GM10266 (cell line): Measurements from ENCODE around the gene KCTD20.
"Not testable (repeated sequence)": the region's sequence is repeated elsewhere in the genome, so short reads cannot be mapped to it uniquely, and the experiment has no call there.

Experiments
- DNase-seq: peaks from one replicate; pipeline ENCODE4 v3.0.0; 2012; ENCODE audit errors: extremely low spot score
- CTCF ChIP-seq: IDR thresholded peaks from 2 replicates; pipeline ENCODE4 v1.5.1; 2012; ENCODE audit warnings: mild to moderate bottlenecking, low read depth; ENCODE audit not compliant: control insufficient read depth, insufficient read depth; ENCODE audit errors: missing control alignments

The KCTD20 gene

GRCh38 chr6:36444470-36444869 lies 1.7 kb downstream of the KCTD20 start:
- TF ChIP-seq CTCF = no peak
- no peak for DNase-seq

GRCh38 chr6:36445621-36446020 lies 2.8 kb downstream of the KCTD20 start:
- TF ChIP-seq CTCF = no peak
- no peak for DNase-seq

GRCh38 chr6:36449173-36449572 lies 6.4 kb downstream of the KCTD20 start:
- DNase-seq = not testable (repeated sequence)

- DNase-seq = not testable (repeated sequence)
These were observed 10.1 kb downstream of the KCTD20 start for GRCh38 chr6:36452897-36453296.

GRCh38 chr6:36455486-36456027 lies 12.8 kb downstream of the KCTD20 start:
- DNase-seq = no peak
- TF ChIP-seq CTCF = no peak

- DNase-seq = no peak
- TF ChIP-seq CTCF = no peak
These were observed 16.7 kb downstream of the KCTD20 start for GRCh38 chr6:36459501-36459900.

GRCh38 chr6:36460916-36461315 lies 18.1 kb downstream of the KCTD20 start:
- no peak for DNase-seq
- no peak for TF ChIP-seq CTCF

- TF ChIP-seq CTCF = no peak
These were observed 18.8 kb downstream of the KCTD20 start for GRCh38 chr6:36461646-36462045.

More at GRCh38 chr6:36461646-36462045, 18.8 kb downstream of the KCTD20 start:
- DNase-seq = no peak
